ENCODE data around the gene ZSCAN2. TPM values are rescaled to one million over a fixed set of nuclear protein-coding genes. Genes with fewer than 3 reads are reported as not detected.

Gene ZSCAN2
- total RNA-seq, 2 donors from 2014 or later = 13.9 to 23.2 TPM

- Histone ChIP-seq H3K36me3 (no peaks in the 10 kb centered on the region), H3K4me1 (replicated peaks) (peaks cover 11% of the 10 kb centered on the region), H3K27me3 (replicated peaks; ENCODE audit: insufficient read depth) (no peaks in the 10 kb centered on the region), H3K27ac (peak overlapping the region; percentile 84), H3K9me3 (no peaks in the 10 kb centered on the region), H3K4me3 (peak overlapping the region; percentile 78 to 80)
- peak; percentile 77 for DNase-seq (ENCODE audit: low spot score)
- TF ChIP-seq POLR2A (IDR thresholded peaks at IDR 0.05) (no peak), CTCF (IDR thresholded peaks at IDR 0.05) (peak in 3 of 4 experiments; percentile 32 to 73 (median 68)), POLR2AphosphoS5 (IDR thresholded peaks at IDR 0.05) (peak; percentile 43)
- 5% methylated on average over 19 of the region's 19 CpGs for WGBS
- intact Hi-C loops (cut with DNase I) = loop anchor here (5.0 to 10.0 kb wide), 3 partner anchors 62 to 90 kb away; partner anchors contain the start of genes SEC11A and ZNF592
These were observed 54.1 kb downstream of the ZSCAN2 start for GRCh38 chr15:84654689-84655453.

DNA sequence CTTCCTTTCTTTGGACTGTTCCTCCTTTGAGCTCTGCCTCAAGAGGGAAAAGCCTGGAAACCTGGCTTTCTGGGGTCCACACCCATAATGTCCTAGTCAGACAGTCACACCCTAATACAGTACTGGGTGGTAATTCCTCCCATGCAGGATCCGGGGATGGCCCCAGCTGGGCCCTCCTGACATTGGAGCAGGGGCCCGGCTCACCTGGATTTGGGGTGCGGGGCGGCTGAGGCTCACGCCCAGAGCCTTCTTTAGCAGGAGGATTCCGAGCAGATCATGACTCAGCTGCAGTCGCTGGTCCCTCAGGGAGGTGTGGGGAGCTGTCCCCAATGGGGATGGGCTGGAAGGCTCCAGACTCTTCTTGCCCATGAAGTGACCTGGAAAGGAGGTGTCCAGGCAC, 56.2 kb downstream of the ZSCAN2 start:
- intact Hi-C loops (cut with DNase I) = loop anchor here (5.0 to 10.0 kb wide), 3 partner anchors 60 to 88 kb away; partner anchors contain the start of genes SEC11A and ZNF592

GRCh38 chr15:84657748-84658079, 56.9 kb downstream of the ZSCAN2 start:
- TF ChIP-seq POLR2AphosphoS5 (IDR thresholded peaks at IDR 0.05) = no peak
- no peak for TF ChIP-seq CTCF (IDR thresholded peaks at IDR 0.05)
- TF ChIP-seq POLR2A (IDR thresholded peaks at IDR 0.05) = no peak
- no peak for DNase-seq (ENCODE audit: low spot score)
- 21% methylated on average over 16 of the region's 17 CpGs for WGBS
- intact Hi-C loops (cut with DNase I) = loop anchor here (5.0 to 10.0 kb wide), 3 partner anchors 60 to 87 kb away; partner anchors contain the start of genes SEC11A and ZNF592
- Histone ChIP-seq H3K4me1 (replicated peaks) (peaks cover 6% of the 10 kb centered on the region), H3K4me3 (peak overlapping the region; percentile 58 to 64), H3K9me3 (no peaks in the 10 kb centered on the region), H3K27ac (peak overlapping the region; percentile 75 to 79), H3K27me3 (replicated peaks; ENCODE audit: insufficient read depth) (no peaks in the 10 kb centered on the region), H3K36me3 (no peaks in the 10 kb centered on the region)

More for the DNA sequence above, 56.2 kb downstream of the ZSCAN2 start:
- H3K9me3 ChIP-seq = no peaks in the 10 kb centered on the region
- no peak overlapping the region for H3K4me3 ChIP-seq
- DNase-seq (ENCODE audit: low spot score) = no peak
- H3K27ac ChIP-seq = no peak overlapping the region
- WGBS = 95% methylated on average over 7 of the region's 7 CpGs
- H3K4me1 ChIP-seq (replicated peaks) = peaks cover 11% of the 10 kb centered on the region
- no peaks in the 10 kb centered on the region for H3K36me3 ChIP-seq
- no peaks in the 10 kb centered on the region for H3K27me3 ChIP-seq (replicated peaks; ENCODE audit: insufficient read depth)
- TF ChIP-seq POLR2AphosphoS5 (IDR thresholded peaks at IDR 0.05) = no peak
- TF ChIP-seq CTCF (IDR thresholded peaks at IDR 0.05) = no peak
- no peak for TF ChIP-seq POLR2A (IDR thresholded peaks at IDR 0.05)

DNA sequence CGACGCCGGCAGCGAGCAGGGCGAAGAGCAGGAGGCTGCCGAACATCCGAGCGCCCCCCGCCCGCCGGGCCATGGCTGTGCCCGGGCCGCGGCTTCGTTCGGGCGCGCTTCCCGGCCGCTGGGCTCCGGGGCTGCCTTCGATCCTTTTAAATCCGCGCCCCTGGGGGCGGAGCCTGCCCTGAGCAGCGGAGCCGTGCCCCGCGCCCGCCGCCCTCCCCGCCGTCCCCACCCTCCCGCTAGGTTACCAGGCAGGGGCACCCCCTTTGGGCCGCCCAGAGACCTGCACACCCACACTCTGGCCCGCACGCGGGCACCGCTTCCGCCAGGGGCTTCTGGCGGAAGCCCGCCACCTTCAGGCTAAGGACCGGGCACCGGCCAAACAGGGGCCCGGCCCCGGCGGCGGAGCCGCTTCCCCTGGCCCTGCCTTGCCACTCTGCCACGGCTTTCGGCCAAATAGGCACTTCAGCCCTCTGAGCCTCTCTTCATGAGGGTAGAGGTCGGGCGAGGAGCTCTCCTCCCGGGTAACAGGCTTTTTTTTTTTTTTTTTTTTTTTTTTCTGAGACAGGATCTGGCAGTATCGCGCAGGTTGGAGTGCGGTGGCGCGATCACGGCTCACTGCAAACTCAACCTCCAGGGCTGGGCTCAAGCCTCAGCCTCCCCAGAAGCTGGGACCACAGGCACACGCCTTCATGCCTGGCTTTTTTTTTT, 57.4 kb downstream of the ZSCAN2 start, which contains the start of gene NMB:
TSS of gene NMB (minus strand) at position 120 of the 708 bp plus-strand sequence. CDS start at position 73, 47 bp downstream.
- Histone ChIP-seq H3K36me3 (no peaks in the 10 kb centered on the region), H3K27me3 (replicated peaks; ENCODE audit: insufficient read depth) (no peaks in the 10 kb centered on the region), H3K4me3 (peak within 1 kb of the TSS; percentile 58 to 64), H3K9me3 (no peaks in the 10 kb centered on the region), H3K4me1 (replicated peaks) (peaks cover 3% of the 10 kb centered on the region), H3K27ac (peak within 1 kb of the TSS; percentile 75 to 79)
- WGBS = under 1% methylated on average over 30 of the region's 61 CpGs
- TF ChIP-seq CTCF (IDR thresholded peaks at IDR 0.05) (peak; percentile 35 to 75 (median 54)), POLR2AphosphoS5 (IDR thresholded peaks at IDR 0.05) (no peak), POLR2A (IDR thresholded peaks at IDR 0.05) (peak; percentile 60)
- intact Hi-C loops (cut with DNase I) = loop anchor here (5.0 to 10.0 kb wide), 3 partner anchors 59 to 87 kb away; partner anchors contain the start of genes SEC11A and ZNF592
- DNase-seq (ENCODE audit: low spot score) = peak; percentile 72

Measured in prostate gland (tissue), 2 donors.